ENCODE data around the gene NRAP.

Gene NRAP

DNA sequence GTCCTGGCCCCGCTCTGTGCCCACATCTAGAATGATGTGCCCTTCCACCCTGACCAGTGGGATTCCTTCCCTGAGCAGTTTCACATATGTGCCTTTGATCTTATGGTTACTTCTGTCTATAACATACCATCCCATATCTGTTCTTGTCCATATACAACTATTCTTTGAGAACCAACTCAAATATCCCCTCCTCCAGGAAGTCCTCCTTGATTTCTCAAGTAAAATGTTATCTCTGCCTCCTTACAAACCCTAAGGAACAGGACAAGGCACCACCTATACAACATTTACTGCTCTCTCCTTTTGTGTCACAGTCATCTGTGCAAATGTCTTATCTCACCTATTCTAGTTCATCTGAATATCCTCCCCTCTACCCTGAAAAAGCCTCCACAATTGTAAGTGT is 82.7 kb downstream of the NRAP start:
- TF ChIP-seq JUND (IDR thresholded peaks at IDR 0.05; ENCODE audit: low read depth) = no peak
- in situ Hi-C loops (cut with HindIII; ENCODE audit: low pct_unique_long_range_greater_than_20kb, low sequenced_read_pairs) = no loop called here

DNA sequence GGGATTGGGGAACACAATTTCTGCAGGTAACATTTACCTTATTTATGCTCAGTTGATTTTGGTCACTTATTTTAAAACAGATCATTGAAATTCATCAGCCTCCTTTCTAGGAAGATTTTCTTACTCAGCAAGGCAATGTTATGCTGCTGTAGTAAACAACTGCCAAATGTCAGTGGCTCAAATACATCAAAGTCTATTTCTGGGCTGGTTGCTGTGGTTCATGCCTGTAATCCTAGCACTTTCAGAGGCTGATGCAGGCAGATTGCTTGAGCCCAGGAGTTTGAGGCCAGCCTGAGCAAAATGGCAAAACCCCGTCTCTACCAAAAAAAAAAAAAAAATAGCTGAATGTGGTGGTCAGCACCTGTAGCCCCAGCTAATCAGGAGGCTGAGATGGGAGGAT is 85.1 kb downstream of the NRAP start:
- in situ Hi-C loops (cut with HindIII; ENCODE audit: low pct_unique_long_range_greater_than_20kb, low sequenced_read_pairs) = no loop called here
- TF ChIP-seq JUND (IDR thresholded peaks at IDR 0.05; ENCODE audit: low read depth) = no peak
- DNase-seq (ENCODE audit: low read depth in 1 of 2, low spot score in 1 of 2) = no peak

More for the DNA sequence above, 82.7 kb downstream of the NRAP start:
- no peak for DNase-seq (ENCODE audit: low read depth in 1 of 2, low spot score in 1 of 2)

DNA sequence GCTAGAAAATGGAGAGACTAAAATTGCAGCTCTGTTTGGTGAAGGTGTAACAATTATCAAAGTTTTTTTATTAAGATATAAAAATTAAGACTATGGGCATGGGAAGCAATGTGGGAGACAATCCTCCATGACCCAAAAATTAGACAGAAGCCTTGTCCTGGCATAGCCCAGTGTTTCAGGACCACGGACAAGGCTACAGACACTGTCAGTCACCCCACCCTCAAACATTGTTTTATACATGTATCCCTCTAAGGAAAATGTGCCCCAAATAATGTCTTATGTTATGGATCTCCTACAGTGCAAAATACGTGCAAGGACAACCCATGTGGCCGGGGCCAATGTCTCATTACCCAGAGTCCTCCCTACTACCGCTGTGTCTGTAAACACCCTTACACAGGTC is 87.0 kb downstream of the NRAP start:
- no peak for TF ChIP-seq JUND (IDR thresholded peaks at IDR 0.05; ENCODE audit: low read depth)
- DNase-seq (ENCODE audit: low read depth in 1 of 2, low spot score in 1 of 2) = peak; percentile 21 to 64
- in situ Hi-C loops (cut with HindIII; ENCODE audit: low pct_unique_long_range_greater_than_20kb, low sequenced_read_pairs) = no loop called here

DNA sequence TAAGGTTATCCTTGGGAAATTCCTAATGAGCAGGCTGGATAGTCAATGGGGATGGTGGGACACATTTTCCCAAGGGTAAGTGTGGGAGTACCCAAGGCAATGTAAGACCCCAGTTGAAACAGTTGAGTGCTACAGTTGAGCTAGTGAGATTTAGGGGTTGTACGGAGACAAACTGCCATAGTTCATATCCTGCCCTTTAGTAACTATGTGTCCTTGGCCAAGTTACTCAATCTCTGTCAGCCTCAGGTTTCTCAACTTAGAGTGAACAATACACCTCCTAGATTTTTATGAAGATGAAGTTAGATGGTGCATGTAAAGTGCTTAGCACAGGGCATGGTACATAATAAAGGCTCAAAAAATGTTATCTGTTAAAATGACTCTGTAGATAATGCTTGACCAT is 90.5 kb downstream of the NRAP start:
- DNase-seq (ENCODE audit: low read depth in 1 of 2, low spot score in 1 of 2) = no peak
- TF ChIP-seq JUND (IDR thresholded peaks at IDR 0.05; ENCODE audit: low read depth) = no peak
- in situ Hi-C loops (cut with HindIII; ENCODE audit: low pct_unique_long_range_greater_than_20kb, low sequenced_read_pairs) = no loop called here

DNA sequence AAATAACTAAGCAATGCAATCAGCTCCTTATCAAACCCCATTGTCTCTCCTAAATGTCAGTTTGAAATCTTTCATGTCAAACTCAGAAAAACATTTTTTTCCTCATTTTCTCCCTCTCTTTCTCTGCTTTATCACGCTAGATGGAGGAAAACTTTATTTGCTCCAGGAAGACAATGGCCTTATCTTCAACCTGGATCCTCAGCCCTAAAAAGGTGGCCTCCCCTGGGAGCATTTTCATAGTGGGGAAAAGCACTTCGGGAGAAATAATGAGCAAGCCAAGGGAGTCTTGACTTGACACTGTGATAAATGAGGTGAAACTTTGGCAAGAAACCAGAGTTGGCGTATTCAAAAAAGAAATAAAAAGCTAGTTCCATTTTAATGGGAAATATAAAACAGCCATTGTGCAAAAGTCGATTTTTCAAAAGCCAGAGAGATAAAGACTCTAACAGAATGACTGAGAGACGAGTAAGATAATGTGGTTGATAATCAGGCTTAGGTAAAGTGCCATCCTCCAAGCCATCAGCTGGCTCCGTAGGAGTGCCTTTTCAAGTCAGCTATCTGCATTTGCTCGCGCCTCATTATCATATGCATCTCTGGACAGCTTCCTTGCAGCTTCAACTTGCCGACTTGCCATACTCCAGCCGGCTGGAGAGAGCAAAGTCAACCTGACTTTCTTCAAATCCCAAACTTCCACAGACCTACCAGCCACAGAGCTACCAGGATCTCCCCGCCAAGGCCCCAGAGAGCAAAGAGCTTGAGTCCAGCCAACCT is 91.1 kb downstream of the NRAP start:
- in situ Hi-C loops (cut with HindIII; ENCODE audit: low pct_unique_long_range_greater_than_20kb, low sequenced_read_pairs) = no loop called here
- no peak for TF ChIP-seq JUND (IDR thresholded peaks at IDR 0.05; ENCODE audit: low read depth)
- DNase-seq (ENCODE audit: low read depth in 1 of 2, low spot score in 1 of 2) = no peak

DNA sequence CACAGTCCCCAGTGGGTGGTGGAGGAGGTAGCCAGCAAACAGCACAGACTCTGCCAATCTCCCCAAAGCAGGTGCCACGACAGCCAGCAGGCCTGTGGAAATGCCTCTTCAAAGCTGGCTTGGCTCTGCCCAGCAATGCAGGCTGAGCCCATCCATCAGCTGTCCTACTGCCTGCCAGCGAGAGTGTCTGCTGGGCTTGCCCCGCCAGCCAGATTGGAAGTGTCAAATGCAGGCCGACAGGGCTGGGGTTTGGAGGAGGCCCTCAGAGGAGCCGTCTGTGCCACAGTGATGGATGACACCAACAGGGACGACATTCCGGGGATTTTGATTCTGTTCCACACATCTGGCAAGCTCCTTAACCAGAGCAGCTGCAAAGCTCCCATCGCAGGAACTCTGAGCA is 94.3 kb downstream of the NRAP start:
- in situ Hi-C loops (cut with HindIII; ENCODE audit: low pct_unique_long_range_greater_than_20kb, low sequenced_read_pairs) = no loop called here
- no peak for DNase-seq (ENCODE audit: low read depth in 1 of 2, low spot score in 1 of 2)
- no peak for TF ChIP-seq JUND (IDR thresholded peaks at IDR 0.05; ENCODE audit: low read depth)

DNA sequence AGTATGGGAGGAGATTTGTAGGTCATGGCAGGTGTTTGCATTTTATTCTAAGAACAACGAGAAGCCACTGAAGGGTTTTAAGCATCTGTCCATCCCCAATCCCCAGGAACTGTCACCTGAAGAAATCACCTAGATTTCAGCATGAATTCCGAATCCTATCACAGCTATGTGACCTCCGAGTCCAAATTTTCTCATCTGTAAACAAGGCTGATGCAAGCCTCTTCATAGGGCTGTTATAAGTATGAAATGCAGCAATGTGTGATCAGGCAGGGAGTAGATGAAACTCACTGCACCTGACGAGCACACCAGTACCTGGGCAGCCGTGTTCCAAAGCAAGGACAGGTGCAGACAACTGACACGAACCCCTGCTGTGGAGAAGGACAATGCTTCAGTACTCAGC is 97.0 kb downstream of the NRAP start:
- in situ Hi-C loops (cut with HindIII; ENCODE audit: low pct_unique_long_range_greater_than_20kb, low sequenced_read_pairs) = no loop called here
- DNase-seq (ENCODE audit: low read depth in 1 of 2, low spot score in 1 of 2) = no peak
- no peak for TF ChIP-seq JUND (IDR thresholded peaks at IDR 0.05; ENCODE audit: low read depth)

DNA sequence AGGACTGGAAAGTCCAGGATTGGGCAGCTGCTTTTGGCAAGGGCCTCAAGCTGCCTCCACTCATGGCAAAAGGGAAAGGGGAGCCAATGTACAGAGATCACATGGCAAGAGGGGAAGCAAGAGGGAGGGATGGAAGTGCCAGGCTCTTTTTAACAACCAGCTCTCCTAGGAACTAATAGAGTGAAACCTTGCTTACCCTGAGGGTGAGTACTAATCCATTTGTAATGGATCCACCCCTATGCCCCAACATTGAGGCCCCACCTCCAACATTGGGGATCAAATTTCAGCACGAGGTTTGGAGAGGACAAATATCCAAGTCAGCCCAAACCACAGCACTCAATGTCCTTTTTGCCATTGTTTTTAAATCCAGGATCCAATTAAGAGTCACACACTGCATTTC is 98.5 kb downstream of the NRAP start:
- no peak for TF ChIP-seq JUND (IDR thresholded peaks at IDR 0.05; ENCODE audit: low read depth)
- in situ Hi-C loops (cut with HindIII; ENCODE audit: low pct_unique_long_range_greater_than_20kb, low sequenced_read_pairs) = no loop called here
- peak in 1 of 2 experiments; percentile 71 for DNase-seq (ENCODE audit: low read depth in 1 of 2, low spot score in 1 of 2)

DNA sequence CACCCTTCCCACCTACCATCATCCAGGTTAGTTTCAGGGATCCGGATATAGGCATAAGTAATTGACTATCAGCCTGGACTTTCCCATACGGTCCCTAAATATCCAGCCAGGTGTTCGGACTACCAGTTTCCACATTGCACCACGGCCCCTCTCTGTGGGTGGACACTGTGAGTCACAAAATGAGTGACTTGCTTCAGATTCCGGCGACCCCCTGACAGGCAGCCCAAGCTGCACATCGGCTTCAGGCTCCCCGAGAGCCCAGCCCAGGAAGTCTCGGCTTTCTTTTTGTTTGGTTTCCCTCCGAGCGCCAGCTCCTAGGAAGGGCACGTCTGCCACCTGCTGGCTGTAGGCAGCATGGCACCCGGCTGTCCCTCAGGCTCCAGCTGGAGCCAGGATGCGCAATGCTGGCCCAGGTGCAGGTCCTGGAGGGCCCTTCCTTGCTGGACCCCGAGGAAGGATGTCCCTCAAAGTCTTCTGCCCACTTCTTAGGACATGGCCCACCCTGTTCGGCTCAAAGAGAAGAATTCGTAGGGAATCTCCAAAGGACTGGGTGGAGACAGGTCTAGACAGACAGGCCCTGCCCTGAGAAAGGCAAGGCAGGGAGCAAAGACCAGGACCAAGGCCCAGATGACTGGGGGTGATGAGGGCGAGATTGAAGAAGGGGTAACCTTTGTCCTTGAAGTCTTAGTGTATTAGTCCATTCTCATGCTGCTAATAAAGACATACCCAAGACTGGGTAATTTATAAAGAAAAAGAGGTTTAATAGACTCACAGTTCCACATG is 100.3 kb downstream of the NRAP start:
- in situ Hi-C loops (cut with HindIII; ENCODE audit: low pct_unique_long_range_greater_than_20kb, low sequenced_read_pairs) = no loop called here
- peak; percentile 46 to 75 for DNase-seq (ENCODE audit: low read depth in 1 of 2, low spot score in 1 of 2)
- no peak for TF ChIP-seq JUND (IDR thresholded peaks at IDR 0.05; ENCODE audit: low read depth)

DNA sequence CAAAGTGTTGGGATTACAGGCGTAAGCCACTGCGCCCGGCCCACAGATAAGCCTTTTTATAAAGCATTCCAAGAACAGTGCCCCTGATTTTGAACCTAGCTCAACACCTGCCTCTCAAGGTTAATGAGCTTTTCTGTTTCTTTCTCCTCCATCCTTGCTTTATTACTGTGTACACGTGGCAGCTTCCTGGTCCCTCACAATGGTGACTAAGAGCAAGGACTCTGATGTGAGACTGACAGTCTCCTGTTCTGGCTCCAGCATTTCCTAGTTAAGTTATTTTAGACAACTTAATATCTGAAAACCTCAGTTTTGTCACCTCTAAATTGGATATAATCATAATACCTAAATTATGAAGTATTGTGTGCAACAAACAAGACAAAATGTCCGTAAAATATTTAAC is 101.1 kb downstream of the NRAP start:
- in situ Hi-C loops (cut with HindIII; ENCODE audit: low pct_unique_long_range_greater_than_20kb, low sequenced_read_pairs) = no loop called here
- no peak for TF ChIP-seq JUND (IDR thresholded peaks at IDR 0.05; ENCODE audit: low read depth)
- DNase-seq (ENCODE audit: low read depth in 1 of 2, low spot score in 1 of 2) = no peak

DNA sequence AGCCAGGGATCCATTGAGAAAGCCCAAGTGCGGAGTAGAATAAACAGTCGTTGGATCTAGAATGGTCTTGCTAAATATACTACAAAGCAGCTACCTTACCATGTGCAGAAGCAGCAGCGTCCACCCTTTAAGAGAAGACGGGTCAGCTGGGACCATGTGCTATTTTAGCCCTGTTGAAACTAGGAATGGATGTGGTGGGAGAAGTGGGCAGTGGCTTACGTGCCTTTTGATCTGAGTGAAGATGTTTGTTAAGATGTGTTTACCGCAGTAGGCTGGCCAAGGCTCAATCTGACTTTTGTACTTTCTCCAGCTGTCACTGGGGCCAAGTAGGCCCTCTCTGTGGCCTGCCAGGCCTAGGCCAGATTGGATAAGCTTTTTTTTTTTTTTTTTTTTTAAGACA is 101.8 kb downstream of the NRAP start:
- TF ChIP-seq JUND (IDR thresholded peaks at IDR 0.05; ENCODE audit: low read depth) = no peak
- in situ Hi-C loops (cut with HindIII; ENCODE audit: low pct_unique_long_range_greater_than_20kb, low sequenced_read_pairs) = no loop called here
- no peak for DNase-seq (ENCODE audit: low read depth in 1 of 2, low spot score in 1 of 2)

DNA sequence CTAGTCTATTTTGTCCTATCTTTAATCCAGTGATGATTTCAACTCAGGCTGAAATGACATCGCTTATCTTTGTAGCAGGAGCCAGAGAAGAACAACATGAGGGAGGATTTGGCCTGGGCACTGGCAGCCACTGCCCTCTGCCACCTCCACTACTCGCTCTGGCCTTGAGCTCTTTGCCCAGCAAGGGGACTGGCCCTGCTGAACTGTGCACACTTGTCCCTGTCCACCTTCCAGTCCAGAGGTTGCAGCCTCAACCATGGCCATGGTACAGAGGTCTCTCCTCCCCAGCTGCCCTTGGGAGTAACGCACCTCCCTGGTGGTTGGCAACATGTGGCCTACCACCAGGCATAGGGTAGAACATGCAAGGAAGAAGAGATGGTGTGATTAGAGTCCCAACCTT is 102.6 kb downstream of the NRAP start:
- TF ChIP-seq JUND (IDR thresholded peaks at IDR 0.05; ENCODE audit: low read depth) = no peak
- no peak for DNase-seq (ENCODE audit: low read depth in 1 of 2, low spot score in 1 of 2)
- in situ Hi-C loops (cut with HindIII; ENCODE audit: low pct_unique_long_range_greater_than_20kb, low sequenced_read_pairs) = no loop called here

DNA sequence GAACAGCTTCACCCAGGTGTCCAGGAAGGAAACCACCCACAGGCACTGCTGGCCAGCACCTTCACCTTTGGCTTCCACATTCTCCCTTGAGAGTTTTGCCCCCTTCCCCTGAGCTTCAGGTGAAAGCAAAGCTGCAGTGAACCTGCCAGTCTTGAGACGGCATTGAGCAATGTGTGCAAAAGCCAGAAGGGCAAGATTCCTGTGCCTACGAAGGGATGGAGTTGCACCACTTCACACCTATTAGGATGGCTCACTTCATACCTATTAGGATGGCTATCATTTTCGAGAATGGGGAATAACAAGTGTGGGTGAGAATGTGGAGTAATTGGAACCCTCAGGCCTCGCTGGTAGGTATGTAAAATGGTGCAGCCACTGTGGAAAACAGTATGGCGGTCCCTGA is 103.8 kb downstream of the NRAP start:
- no peak for DNase-seq (ENCODE audit: low read depth in 1 of 2, low spot score in 1 of 2)
- in situ Hi-C loops (cut with HindIII; ENCODE audit: low pct_unique_long_range_greater_than_20kb, low sequenced_read_pairs) = no loop called here
- TF ChIP-seq JUND (IDR thresholded peaks at IDR 0.05; ENCODE audit: low read depth) = no peak

All from T47D (cell line).